GM12892 (cell line): Measurements from ENCODE around the gene LAMA4.

Experiments
- DNase-seq: peaks from one replicate; pipeline ENCODE4 v3.0.0; 2011; ENCODE audit not compliant: insufficient read length
- FAIRE-seq: peaks from 2 replicates; lab custom pipeline; 2011; peaks lifted over from hg19 to GRCh38; lab: Jason Lieb, UNC
- POLR2A ChIP-seq: IDR thresholded peaks from 2 replicates; pipeline ENCODE4 v1.6.1; 2011; ENCODE audit warnings: low read depth, low read length, control low read depth
- POLR2AphosphoS5 ChIP-seq: IDR thresholded peaks from 2 replicates; pipeline ENCODE4 v1.6.1; 2011; ENCODE audit warnings: low read depth, low read length, control low read depth
- TAF1 ChIP-seq: IDR thresholded peaks from 2 replicates; pipeline ENCODE4 v1.6.1; 2011; ENCODE audit warnings: low read depth, mild to moderate bottlenecking, control low read depth, low read length, borderline replicate concordance

LAMA4 gene

DNA sequence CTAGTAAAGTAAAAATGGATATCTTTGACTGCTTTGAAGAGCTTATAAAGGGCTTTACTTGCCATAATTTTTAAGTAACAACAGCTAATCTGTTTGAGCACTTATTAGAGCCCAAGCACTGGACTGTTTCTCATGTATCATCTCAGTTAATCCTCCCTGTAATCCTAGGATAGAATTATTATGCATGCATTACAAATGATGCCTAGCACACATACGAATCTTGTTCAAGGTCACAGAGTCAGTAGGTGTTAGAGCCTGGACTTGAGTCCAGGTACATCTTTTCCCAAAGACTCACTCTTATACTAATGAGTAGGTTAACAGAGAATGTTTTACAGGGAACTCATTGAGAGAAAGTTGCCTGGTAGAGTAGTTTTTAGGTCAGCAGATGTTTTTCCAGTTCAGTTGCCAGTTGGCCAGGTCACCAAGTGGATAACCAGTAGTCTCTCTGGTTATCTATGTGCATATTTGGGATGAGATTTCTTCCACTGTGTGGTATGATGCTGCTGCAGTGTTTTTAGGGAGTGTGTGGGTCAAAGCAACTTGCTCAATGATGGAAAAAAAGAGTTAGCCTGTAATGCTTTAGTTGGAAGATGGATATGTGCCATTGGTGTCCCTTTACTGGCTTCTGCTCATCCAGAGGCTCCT is 32.3 kb upstream of the LAMA4 start:
- no peak for FAIRE-seq
- no peak for DNase-seq
- TF ChIP-seq POLR2AphosphoS5: no peak
- no peak for TF ChIP-seq POLR2A

DNA sequence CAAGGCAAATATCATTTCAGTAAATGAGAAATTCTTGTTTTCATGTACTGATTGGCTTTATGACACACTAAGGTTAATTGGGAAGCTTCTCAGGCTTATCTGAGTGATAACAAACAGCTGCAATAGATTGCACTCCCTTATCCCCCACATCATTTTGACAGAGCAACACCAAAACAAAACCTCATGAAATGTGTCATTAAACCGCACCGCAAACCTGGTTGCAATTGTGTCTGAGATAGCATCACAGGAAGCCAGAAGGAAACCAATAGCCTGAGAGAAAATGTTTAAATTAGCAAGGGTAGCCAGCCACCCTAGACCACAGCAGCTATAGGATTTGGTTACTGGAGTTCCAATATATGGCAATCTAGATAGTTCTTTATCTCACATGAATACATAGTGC is 31.6 kb upstream of the LAMA4 start:
- FAIRE-seq (no peak), DNase-seq (no peak)
- no peak for TF ChIP-seq TAF1
- TF ChIP-seq POLR2A: no peak
- TF ChIP-seq POLR2AphosphoS5: no peak

DNA sequence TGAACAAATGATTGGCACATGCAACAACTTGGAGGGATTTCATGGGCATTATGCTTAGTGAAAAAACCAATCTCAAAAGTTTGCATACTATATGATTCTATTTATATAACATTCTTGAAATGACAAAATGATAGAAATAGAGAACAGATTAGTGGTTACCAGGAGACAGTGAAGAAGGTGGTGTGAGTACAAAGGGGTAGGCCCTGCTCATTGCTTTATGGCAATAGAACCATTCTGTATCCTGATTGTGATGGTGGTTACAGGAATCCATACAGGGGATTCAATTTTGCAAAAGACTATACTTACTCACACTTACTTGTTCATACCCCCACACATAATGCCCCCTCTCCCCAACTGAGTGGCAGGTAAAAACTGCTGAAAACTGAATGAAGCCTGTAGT is 30.2 kb upstream of the LAMA4 start:
- no peak for TF ChIP-seq POLR2AphosphoS5
- TF ChIP-seq TAF1: no peak
- no peak for TF ChIP-seq POLR2A
- FAIRE-seq (no peak), DNase-seq (no peak)

DNA sequence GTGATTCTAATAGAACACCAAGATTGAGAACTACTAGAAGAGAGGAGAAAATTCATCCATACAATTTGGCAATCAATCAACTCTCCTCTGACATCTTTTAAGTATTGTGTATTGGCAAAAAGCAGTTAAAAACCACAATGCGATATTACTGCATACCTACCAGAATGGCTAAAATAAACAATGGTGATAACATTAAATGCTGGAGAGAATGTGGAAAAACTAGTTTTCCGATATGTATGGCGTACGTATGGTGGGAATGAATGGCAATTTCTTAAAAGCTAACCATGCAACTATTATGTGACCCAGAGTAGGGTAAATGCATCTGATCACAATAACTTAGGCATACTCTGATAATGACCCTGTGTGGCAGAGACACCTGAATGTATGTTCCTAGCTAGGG is 29.3 kb upstream of the LAMA4 start:
- no peak for FAIRE-seq
- no peak for TF ChIP-seq POLR2A
- no peak for TF ChIP-seq POLR2AphosphoS5
- no peak for TF ChIP-seq TAF1
- no peak for DNase-seq

DNA sequence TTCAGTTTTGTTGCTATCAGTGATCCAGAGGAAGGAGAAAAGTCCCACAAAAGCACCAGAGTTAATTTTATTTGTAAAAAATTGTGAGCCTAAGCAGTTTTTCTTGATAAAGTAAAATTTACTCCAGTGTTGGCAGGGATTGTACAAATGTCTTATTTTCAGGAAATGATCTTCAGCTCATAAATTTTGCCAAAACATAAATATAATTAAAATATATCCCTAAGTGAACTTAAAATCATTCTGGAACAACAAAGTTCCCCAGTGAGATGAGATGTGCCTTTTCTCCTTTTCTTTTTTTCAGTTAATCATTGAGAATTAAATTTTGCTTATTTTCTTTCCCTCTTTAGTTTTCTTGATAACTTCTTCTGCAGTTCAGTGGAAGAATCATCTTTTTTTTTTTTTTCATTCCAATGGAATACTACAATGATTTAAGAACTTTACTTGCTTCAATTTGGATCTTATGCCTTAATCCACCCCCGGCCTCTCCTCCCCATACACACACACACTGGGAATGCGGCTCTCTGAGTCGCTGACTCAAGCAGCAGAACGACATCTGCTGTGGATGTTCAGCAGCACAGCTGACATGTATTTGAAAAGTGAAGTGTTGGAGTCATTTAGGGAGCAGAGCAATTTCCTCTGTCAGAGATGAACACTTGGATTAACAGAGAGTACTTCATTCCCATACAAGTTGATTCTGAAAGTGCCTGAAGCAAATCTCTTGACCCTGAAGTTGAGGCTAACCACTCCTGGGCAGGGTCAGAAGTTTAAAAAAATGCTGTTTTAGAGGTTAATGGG is 27.7 kb upstream of the LAMA4 start:
- FAIRE-seq: no peak
- TF ChIP-seq POLR2A (no peak), TAF1 (no peak), POLR2AphosphoS5 (no peak)
- no peak for DNase-seq

DNA sequence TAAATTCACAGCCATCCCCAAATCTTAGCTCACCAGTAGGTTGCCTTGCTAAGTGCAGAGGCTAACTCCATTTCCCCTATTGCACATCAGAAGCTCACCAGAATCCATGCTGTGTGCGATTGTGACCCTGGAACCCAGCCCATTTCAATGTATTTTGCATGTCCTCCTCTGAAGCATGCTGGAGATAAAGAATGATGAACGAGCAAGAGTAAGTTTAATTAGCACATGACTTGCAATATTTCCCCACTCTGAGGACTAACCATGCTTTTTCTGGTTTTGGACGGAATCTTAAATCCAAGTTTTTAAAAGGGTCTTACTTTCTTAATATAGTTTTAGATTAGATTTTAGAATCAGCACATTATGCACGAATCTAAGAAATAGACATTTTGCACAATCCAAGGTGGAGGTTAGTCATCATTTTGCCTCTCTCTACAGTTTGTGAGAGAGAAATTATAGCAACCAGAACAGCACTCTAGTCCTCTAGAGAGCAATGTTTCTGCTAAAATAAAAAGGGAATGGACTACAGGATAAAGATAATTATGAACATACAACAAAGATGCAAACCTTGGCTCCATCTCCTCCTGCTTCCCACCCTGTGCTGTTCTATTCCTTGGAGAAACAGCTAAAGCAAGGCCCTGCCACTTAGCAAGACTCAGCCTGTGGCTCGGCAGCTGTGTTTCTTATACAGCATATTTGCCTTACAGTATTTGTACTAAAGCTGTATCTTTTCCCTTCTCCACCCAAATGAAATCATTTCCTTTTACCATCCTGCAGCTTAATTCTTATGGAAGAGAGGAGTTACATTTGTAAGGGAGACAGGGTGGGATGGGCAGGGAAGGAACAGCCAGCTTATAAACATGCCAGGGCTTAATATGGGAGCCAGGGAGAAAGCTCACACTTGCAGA is 24.9 kb upstream of the LAMA4 start:
- TF ChIP-seq POLR2A: no peak
- TF ChIP-seq POLR2AphosphoS5: no peak
- TF ChIP-seq TAF1: no peak
- DNase-seq (no peak), FAIRE-seq (no peak)

DNA sequence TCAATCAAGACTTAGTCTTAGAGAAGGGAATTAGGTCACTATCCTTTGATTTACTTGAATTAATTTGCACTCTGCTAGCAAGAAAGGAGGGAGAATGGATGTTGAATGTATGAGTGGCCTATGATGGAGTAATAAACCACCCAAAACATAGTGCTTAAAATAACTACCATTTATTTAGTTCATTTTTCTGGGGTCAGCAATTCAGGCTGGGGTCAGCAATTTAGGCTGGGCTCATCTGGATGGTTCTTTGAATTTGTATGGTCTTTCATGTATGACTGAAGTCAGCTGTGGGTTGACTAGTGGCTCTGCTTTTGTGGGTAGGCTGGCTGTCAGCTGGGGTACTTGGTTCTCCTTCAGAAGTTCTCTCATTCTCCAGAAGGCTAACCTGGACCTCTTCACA is 21.0 kb upstream of the LAMA4 start:
- DNase-seq (no peak), FAIRE-seq (no peak)
- TF ChIP-seq TAF1 (no peak), POLR2AphosphoS5 (no peak), POLR2A (no peak)

DNA sequence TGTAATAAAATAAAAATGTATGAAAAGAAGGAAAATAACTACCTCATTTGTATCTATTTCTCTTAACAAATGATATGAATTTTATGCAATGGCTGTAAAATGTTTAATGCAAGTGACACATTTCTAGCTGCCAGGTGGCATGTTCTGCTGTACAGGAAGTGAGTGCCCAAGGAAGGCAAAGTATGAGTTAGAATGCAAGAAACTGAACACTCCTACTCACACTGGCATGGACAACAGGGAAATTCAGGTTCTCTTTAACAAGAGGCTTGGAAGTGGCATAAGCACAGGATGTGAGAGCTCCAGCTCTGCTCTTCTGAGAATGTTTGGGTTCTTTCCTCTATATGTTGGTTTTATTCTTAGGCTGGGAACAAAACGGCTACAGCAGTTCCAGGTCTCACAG is 20.4 kb upstream of the LAMA4 start:
- DNase-seq (no peak), FAIRE-seq (no peak)
- TF ChIP-seq TAF1 (no peak), POLR2A (no peak), POLR2AphosphoS5 (no peak)

DNA sequence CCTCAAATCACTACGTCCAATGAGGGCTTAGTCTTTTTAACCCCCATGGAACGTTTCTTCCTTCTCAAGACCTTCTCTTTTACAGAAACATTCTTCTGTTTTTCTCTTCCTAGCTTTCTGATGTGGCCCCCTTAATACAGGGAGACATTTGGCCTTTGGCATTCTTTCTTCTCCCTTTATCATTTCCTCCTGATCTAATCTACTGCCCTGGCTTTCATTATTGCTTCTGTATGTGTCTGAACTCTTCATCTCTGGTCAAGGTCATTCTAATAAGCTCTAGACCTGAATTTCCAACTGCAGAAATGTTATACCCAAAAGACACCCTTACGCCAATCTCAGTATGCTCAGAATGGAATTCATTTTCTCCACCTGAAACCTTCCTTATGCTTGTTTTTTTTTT is 18.4 kb upstream of the LAMA4 start:
- no peak for TF ChIP-seq POLR2AphosphoS5
- no peak for TF ChIP-seq POLR2A
- FAIRE-seq (no peak), DNase-seq (no peak)

DNA sequence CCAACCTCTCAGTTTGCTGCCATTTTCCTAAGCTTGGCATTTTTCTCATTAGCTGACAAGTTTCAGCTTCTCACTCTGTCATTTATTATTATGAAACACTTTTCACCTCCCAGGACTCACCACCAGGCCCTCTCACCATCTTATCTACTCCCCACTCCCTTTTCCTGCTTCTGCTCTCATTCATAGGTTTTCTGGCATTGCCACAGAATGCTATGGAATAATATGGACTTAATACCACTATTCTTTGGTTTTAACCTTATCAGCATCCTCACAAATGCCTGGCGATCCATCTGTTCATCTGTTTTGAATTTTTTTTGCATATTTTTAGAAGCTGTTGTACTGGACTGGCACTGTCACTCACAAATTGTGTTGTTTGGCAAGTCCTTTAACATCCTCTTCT is 16.4 kb upstream of the LAMA4 start:
- no peak for FAIRE-seq
- no peak for TF ChIP-seq POLR2A
- no peak for TF ChIP-seq TAF1
- TF ChIP-seq POLR2AphosphoS5: no peak
- DNase-seq: no peak

DNA sequence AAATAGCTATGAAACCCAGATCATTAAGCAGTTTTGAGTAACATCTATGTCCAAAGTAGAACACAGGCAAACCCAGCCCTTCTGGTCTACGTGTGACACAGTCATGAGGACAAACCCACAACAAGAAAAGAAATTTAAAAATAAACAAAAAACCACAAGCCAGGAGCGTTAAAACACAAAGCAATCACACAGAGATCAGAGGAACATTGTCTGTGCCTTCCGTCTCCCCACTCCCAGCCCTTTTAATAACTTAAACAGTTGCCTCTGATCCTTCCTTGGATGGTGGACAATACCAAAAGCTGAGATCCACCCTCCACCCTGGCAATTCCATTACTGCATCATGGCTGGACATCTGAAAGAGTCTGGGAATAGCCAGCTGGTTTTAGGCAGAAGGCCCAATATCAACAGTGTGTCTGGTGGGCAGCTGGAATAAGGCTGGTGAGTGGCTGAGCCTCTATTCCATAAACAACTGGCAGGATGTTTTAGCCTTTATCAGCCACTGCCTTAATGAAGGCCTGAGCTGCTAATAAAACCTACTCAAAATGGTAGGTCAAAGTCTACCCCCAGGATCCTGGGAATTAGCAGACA is 15.7 kb upstream of the LAMA4 start:
- no peak for DNase-seq
- TF ChIP-seq POLR2A: no peak
- no peak for TF ChIP-seq TAF1
- no peak for TF ChIP-seq POLR2AphosphoS5
- FAIRE-seq: no peak

DNA sequence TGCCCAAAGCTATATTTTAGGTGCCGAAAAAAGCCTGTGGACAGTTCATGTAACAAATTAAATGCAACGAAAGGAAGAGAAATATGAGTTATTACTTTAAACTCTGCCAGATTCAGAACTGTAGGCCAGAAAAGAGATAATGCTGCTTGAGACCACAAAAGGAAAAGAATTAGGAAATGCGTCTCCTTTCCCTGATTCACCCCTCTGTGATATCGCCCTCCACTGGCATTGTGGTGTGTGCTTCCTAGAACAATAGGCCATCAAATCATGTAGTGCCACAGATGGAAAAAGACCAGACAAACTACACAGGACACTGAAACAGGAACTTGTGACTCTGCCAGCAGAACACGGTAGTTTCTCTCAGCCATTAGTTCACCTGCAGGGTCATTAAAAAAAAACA is 14.7 kb upstream of the LAMA4 start:
- FAIRE-seq: no peak
- DNase-seq: no peak
- TF ChIP-seq POLR2A (no peak), TAF1 (no peak), POLR2AphosphoS5 (no peak)

DNA sequence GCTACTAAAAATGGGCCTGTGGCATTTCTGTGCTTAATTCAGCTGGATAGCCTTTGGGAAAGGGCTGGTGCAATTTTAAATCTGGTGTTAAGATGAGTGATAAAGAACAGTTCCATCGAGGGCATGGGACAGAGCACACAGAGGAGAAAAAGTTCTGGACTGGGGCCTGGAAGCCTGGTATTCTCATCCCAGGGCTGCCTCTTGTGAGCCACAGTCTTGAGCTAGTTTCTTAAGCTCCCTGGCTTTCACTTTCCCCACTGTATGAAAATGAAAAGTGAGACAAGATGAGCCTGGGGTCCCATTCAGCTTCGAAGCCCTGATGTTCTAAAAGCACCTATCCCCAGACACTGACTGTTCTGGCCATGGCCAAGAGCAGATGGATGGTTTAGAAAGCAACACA is 14.3 kb upstream of the LAMA4 start:
- no peak for DNase-seq
- no peak for FAIRE-seq
- TF ChIP-seq POLR2A: no peak
- TF ChIP-seq TAF1: no peak
- no peak for TF ChIP-seq POLR2AphosphoS5
